NCI-H2227 treated with DMSO at 0.1 percent for 48 hours (cell line): Measurements from ENCODE around the gene TRA2A.
"Not testable (repeated sequence)": the region's sequence is repeated elsewhere in the genome, so short reads cannot be mapped to it uniquely, and the experiment has no call there.

Experiments used
- DNase-seq: peaks from one replicate; lab custom pipeline; 2025; lab: John Stamatoyannopoulos, UW

Gene TRA2A

DNA sequence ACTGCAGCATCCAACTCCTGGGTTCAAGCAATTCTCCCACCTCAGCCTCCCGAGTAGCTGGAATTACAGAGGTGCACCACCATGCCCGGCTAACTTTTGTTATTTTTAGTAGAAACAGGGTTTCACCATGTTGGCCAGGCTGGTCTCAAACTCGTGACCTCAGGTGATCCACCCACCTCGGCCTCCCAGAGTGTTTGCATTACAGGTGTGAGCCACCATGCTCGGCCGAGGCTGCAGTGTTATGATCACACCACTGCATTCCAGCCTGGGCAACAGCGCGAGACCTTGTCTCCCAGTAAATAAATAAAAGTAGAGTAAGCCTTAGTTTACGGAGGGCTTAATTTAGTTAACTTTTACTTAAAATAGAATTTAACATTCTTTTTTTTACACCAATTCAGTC, 37.8 kb downstream of the TRA2A start:
- DNase-seq: no peak

DNA sequence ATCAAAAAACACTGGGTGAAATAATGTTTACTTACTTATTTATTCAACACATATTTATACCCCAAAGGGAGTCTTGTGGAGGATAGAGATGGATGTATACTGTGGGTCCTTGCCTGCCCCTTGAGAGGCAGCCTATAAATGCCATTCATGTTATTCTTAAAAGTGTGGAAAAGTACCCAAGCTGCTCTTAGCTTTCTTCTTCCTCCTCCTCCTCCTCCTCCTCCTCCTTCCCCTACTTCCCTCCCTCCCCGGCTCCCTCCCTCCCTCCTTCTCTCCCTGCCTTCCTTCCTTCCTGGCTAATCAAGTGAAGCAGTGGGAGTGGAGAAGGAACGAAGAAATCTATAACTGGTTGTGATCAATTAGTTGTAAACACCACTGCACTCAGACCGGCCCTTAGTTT, 40.3 kb downstream of the TRA2A start:
- no peak for DNase-seq

DNA sequence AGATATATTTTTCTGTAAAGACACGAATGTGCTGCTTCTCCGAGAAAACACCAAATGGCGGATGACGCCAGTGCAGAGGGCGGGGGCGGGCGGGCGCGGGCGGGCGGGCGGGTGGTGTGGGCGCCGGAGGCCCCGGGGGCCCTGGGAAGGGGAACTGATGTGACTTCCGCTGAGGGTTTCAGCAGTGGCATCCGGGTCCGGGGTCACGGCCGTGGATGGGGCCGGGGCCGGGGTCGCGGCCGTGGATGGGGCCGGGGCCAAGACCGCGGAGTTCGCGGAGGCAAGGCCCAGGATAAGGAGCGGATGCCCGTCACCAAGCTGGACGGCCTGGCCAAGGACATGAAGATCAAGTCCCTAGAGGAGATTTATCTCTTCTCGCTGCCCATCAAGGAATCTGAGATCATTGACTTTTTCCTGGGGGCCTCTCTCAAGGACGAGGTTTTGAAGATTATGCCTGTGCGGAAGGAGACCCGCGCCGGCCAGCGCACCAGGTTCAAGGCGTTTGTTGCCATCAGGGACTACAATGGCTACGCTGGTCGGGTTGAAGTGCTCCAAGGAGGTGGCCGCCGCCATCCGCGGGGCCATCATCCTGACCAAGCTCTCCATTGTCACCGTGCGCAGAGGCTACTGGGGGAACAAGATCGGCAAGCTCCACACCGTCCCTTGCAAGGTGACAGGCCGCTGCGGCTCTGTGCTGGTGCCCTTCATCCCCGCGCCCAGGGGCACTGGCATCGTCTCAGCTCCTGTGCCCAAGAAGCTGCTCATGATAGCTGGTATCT, 41.2 kb downstream of the TRA2A start:
- no peak for DNase-seq

DNA sequence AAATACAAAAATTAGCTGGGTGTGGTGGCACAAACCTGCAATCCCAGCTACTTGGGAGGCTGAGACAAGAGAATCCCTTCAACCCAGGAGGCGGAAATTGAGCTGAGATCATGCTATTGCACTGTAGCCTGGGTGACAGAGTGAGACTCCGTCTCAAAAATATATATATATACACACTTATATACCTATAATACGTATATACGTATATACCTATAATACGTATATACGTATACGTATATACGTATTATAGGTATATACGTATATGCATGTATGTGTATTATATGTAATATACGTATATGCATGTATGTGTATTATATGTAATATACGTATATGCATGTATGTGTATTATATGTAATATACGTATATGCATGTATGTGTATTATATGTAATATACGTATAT, 43.1 kb downstream of the TRA2A start:
- DNase-seq: not testable (repeated sequence)

DNA sequence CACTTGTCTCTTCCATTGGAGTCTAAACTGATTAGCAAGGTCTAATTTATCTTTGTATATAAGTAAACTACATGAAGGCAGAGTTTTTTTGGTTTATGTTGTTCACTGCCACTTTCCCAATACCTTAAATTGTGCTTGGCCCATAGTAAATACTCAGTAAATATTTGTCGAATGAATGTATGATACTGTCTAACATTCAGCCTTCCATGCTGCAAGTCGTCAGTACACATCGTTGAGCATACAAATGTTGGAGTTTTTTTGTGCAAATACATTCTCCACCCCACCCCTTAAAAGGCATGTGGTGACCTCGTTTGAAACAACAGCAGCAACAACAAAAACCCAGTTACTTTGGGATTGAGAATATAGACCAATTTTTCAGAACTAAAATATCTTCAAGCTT, 44.1 kb downstream of the TRA2A start:
- no peak for DNase-seq

DNA sequence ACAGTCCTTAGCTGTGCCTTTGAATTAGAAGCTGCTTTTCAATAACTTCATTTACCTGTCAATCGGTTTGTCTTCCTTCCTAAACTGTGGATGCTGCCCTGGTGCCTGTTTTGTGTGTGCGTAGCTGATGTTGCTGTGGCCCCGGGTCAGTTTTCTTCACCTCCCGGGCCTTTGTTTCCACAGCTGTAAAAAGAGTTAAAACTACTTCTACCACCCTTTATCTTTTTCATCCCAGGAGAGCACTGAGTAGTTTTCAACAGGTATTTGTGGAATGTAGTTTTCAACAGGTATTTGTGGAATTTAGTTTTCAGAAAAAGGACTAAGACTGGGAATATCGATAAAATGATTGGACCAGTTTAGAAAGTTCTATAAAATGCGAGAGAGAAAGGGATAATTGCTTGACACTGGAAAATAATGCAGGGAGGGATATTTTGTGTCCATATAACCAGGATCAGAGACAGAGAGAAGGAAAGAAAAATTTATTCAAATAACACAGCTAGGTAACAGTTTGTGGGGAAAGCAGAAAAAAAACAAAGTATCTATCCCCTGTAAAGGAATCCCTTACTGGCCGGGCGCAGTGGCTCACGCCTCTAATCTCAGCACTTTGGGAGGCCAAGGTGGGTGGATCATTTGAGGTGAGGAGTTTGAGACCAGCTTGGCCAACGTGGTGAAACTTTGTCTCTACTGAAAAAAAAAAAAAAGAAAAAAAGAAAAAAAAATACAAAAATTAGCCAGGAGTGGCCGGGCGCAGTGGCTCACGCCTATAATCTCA, 45.6 kb downstream of the TRA2A start:
- DNase-seq: no peak

DNA sequence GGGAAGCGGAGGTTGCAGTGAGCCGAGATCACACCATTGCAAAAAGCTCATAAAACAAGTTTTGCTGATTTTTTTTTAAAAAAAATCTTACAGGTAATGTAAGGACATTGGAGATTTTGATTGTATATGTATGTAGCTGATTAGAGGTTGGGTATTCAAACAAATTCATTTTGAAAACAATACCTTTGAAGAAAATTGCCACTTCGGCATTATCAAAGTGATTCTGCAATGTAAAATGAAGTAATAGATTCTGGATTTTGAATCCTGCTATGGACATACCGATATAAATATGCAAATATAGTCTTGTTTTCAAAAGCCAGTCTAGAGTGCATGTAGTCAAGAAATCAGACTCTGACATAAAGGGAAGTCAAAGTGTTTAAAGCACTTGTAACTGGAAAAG, 49.1 kb downstream of the TRA2A start:
- no peak for DNase-seq

DNA sequence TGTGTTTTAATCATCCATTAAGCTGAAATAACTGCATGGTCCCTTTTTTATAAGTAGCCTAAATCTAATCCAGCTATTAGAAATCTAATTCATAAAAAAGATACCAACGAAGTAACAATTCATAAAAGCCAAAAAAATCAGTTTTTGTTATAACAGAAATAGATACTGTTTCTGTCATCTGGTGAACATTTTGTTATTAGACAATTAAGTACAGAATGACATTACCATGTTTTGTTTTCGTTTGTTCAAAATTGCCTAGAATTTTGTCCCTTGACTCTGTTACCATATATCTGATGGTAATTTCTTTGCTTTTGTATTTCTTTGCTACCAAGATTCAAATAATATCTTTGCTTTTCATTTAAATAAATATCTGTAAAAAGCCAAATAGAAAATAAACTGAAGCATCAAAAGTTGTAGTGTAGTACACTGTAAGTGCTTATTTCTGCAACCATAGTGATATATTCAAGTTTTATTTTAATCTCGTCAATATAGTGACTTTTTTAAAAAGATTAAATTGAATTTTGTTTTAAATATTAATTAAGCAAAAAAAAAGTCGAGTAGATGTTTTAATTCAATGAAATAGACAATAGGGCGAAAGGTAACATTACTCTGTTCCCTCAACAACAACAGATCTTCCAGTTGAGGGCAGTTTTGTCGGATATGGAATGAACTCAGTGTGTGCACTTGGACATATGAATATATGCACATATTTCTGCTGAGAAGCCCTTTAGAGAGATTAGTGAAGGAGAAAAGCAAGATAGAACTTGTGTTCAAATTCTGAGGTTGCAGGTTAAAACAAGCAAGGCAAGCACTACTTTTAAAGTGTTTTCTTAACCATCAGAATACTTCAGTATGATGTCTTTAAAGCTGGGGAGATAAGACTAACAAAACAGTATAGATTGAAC, 53.6 kb downstream of the TRA2A start:
- no peak for DNase-seq

DNA sequence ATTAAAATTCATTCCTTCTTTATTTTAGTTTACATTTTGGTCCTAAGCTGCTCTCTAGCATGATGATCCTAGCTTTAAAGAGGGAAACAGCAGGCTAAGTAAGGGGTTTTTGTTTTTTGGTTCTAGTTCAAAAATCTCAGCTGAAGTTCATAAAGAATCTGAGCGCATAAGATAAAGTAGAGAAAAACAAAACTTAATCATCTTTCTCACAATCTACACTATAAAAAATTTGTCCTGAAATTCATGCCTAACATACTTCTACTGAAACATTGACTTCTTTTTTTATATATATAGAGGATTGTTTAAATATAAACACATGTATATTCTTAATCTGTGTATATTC, 54.7 kb downstream of the TRA2A start:
- no peak for DNase-seq

DNA sequence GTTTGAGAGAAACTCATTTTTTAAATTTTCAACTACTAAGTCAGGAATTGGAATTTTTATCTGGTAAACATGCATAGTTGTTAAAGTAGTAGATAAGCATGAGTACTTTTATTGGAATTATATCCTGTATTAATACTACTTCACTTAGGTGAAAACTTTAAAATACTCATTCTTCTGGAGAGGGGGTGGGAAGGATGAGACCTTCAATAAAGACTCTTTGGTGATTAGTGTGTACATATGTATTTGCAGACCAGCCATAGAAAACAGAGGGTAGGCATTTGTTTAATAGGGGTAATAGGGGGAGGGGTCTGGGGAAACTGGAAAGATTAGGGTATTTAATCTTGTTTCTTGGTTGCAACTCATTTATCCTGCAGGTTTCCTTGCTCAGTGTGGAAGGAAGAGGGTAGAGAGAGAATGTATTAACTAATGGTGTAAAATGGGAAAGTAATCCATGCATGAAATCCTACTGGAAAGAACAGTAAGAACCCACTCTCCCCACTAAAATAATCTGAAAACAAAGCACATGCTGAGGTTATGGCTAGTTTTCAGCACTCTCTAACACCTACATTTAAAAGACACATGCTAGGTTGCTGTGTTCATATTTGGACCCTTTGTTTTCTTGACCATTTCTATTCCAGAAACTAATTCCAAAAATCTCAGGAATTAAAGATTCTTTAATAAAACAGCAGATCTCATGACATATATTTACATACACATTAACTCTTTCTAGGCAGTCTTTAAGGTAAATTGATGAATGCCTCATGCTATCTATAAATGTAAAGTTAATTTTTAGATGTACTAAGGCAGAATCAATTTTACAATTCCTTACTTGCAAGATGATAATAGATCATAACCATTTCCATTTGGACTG, 55.3 kb downstream of the TRA2A start:
- DNase-seq: peak; percentile 30

DNA sequence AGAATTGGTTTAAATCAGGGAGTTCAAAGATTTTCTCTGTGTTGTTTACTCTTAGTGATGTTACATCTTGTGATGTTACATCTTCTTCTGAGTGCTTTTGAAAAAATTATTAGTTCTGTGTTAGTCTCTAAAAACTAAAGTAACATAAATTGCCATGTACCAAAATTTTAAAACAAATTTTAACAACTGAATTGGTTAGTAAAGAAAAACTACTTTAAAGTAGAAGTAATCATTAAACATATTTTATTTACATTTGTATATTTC, 56.3 kb downstream of the TRA2A start:
- DNase-seq: no peak

DNA sequence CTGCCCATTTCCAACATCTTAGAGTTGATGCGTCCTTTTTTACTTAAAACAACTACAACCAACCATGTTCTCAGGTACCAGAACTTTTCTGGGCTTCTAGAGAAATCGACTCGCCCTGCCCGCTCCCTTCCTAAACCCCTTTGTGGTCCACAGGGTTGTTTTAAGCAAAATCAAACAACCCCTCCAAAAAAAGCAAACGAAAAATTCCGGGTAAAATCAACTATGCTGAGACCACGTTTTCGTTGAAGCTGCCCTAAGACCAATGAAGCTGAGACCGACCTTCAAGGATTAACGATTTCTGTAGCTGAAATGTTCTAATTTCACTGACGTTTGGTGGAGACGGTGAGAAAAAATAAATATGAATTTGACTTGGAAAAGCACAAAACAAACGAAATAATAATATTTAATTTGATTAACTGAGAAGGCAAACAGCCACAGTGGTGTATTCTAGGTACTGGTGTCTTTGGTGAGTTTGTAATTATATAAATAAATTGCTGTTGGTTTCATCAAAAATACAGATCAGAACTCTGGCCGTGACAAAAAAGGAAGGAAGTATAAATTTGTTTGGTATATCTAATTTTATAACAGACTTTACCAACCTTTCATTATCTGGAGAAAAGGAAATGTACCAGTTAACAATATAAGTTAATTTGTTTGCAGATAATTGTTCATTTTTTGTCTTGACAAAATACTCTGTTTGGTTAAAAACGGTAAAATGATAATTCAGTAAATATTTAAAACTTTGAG, 56.8 kb downstream of the TRA2A start:
- DNase-seq: no peak

DNA sequence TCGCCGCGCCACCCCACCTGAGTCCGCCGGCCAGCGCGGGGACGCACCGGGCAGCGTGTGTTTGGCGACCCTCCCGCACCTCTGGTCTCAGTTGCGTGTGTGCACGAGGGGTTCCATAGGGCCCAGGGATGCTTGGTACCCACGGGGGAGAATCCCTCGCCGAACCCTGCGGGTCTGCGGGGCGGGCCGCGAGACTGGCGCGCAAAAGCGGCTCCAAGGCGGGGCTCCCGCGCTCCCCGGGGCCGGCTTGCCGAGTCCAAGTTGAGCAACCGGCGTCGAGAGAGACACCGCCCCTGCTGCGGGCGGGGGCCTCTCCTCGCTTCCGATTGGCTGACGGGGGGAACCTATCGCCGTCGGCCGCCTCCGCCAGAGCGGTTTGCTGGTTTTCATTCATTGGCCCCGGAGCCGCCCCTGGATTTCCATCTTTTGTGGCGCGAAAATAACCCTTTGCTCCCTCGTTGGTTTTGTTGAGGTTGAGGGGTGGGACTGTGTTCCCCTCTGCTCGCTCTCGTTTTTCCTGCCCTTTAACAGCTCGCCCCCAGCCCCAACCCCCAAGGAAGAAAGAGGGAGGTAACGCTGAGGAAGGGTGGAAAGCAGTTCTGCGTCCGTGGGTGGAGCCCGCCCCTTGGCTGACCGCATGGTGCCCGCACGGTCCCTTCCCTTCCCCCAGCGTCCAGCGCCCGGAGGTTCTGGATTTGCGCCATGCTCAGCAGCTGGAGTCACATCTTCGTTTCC, 57.5 kb downstream of the TRA2A start:
- peak; percentile 96 for DNase-seq

DNA sequence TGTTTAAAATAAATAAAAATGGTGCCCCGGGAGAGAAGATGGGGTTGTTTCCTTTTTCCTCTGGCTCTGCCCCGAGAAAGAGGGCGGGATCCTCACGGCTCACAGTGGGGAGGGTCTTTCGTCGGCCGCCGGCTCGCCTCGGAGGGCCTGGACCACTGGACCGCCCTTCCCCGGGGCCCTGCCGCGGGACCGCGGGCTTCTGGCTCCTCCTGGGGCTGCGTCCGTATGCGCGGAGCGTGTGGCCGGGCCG, 58.0 kb downstream of the TRA2A start:
- peak; percentile 77 for DNase-seq

DNA sequence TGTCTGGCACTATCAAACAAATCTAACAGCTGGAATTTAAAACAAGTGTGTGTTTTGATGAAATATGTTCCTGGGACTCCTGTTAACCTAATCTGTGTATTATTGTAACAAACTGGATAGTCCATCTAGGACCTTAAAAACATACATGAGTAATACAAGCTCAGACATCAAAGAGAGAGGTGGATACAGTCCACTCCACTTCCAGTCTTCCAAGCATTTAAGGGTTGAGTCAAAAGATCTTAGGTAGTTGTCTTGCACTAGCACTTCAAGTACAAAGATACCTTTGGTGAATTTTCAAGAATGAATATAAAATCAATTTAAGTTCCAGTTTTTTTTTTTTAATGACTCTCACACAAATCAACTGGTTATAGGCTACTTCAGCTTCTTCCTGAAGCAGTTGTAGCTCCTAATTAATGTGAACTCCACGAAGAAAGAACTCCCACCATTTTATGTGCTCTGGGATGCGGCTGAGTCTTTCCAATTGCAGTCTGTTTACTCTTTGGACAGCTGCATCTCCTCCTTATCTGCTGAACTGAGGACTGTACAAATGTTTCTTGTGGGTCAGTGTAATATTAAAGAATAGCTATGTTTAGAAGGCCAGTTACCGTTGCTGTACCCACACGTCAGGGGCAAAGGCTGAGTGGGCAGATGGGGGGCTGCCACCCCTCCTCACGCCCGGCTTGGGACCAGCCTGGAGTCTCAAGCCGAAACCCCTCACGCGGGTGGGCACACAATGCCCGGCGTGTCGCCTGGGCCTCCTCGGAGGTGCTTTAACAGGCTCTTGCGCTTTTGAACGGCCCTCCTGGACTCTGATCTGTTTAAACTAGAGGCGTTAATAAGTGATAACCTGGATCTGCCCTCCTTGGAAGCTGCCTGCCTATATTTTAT, 58.6 kb downstream of the TRA2A start:
- peak; percentile 48 for DNase-seq

DNA sequence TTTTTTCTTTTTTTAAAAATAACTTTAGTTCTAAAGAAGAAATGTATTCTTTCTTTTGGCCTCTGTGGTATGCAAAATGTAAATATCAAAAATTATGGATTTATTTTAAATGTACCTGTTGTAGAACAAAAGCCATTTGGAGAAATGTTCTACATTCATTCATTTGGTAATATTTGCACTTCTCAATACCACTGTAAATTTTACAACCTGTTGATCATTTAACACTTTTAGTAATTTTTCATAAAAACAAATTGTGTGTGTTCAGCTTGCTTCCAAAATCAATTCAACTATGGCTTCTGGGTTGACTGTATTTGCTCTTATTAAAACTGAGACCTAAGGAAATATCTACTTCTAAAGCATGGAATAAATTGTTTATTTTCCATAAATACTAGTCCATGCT, 59.2 kb downstream of the TRA2A start:
- no peak for DNase-seq

DNA sequence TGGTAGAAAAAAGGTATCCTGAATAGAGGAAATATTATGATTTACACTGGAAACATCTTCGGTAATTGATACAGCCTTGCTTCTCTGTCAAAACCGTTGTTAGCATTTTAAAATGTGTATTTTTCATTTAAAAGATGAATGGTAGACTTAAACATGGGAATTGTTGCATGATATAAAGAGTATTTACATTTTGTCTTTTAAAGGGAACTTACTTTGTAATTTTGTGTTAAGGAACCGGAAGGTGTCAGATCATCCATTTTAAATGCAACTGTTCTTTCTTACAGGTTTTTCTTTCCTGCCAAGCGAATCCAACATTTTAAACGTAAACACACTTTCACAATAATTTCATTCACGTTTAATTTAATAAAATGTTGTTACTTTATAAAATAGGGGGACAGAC, 59.7 kb downstream of the TRA2A start:
- no peak for DNase-seq

DNA sequence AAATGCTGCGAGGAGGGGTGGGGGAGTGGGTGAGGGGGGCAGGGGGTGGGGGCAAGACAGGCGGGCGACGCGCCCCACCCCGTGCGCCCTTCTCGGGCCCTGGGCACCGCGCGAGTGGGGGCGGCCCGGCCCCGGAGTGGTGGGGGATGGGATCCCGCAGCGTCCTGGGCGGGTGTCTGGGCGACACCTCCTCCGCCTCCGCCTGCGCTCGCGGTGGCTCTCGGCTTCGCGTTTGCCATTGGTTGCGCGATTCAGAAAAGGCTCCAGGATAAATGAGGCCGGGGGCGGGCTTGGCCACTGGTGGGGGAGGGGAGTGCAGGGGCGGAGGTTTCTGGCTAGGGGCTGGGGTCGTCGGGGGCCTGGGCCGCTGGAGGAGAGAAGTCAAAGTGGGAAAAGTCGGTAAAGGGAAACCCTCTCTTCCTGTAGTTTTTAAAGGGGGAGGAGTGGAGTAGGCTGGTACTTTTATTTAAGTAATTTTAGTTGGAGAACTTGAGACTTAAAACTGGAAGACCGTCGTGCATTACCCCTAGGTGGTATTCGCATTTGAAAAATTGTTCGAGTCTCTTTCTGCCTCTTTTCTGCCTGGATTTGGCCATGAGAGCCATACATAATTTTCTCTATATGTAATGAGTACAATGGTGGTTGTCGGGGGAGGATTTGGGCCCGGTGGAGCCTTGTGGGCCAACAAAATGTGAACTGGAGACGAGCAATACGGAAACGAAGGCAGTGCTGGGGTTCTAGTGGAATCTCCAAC, 60.5 kb downstream of the TRA2A start:
- peak; percentile 82 for DNase-seq
